Measurements from ENCODE around the gene TTC7B.
A peak's percentile ranks its signal among the peaks of the same experiment; 100 is the strongest.

Gene TTC7B

GRCh38 chr14:90549794-90550641, 266.2 kb downstream of the TTC7B start:
- H3K27ac ChIP-seq = no peak overlapping the region
- no peak overlapping the region for H3K4me3 ChIP-seq

DNA sequence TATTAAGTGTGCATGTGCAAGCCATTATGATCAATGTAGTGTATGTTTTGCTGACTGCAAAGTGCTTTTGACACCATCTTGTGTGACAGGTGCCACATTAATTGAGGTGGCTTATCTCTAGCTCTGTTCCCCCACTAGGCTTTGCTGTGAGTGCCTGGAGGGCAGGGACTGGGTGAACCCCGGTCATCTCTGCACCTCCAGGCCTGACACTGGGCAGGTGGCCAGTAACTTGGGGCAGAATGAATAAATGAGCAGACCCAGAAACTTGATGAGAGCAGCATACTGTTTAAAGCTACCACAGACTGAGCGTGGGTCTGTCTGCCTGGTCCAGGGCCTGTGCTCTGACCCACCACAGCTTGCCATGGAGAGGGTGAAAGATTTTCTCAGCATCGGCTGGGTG, 267.8 kb downstream of the TTC7B start:
- Histone ChIP-seq H3K4me3 (no peak overlapping the region), H3K27ac (no peak overlapping the region)

- Histone ChIP-seq H3K4me3 (no peak overlapping the region), H3K27ac (no peak overlapping the region)
Observed at GRCh38 chr14:90547968-90548367, 268.3 kb downstream of the TTC7B start.

GRCh38 chr14:90547250-90547649, 269.0 kb downstream of the TTC7B start:
- Histone ChIP-seq H3K27ac (no peak overlapping the region), H3K4me3 (no peak overlapping the region)

GRCh38 chr14:90546767-90547166, 269.5 kb downstream of the TTC7B start:
- Histone ChIP-seq H3K27ac (no peak overlapping the region), H3K4me3 (no peak overlapping the region)

- no peak overlapping the region for H3K4me3 ChIP-seq
- peak overlapping the region in 1 of 21 experiments; percentile 5 for H3K27ac ChIP-seq
Observed at GRCh38 chr14:90545966-90546751, 270.1 kb downstream of the TTC7B start.

DNA sequence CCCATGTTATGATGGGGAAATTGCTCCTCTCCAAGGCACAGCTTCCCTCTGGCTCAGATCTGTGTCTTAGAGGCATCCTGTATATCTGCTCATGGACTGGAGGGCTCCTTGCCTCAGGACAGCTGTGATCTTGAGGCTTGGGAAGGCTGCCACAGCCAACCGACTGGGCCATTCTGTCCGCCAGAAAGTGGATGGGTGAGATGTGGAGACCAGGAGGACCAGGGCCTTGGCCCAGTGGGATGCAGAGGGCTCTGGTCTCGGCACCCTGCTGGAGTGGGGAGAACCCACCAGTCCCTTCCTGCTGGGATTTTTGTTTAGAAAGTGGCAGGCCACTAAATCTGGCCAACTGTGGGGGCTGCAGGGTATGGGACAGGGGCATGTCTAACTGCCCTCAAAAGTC, 270.8 kb downstream of the TTC7B start:
- H3K27ac ChIP-seq = peak overlapping the region in 1 of 21 experiments; percentile 5

DNA sequence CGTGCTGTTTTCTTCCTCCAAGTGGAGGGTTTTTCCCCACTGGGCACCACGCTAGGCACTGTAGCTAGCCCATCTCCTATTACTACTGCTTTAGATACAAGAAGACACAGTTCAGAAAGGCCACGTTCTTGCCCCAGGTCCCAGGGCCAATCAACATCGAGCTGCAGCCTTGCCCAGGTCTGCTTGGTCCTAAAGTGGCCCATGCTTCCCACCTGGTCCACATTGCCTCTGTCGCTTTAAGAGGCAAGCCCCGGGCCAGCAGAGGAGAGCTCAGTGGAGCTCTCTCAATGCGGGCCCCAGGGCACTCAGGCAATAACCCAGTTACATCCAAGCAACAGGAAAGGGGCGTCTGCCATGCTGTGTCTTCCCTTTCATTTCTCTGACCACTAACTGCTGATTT, 271.3 kb downstream of the TTC7B start:
- no peak overlapping the region for H3K27ac ChIP-seq
- H3K4me3 ChIP-seq = no peak overlapping the region

More for the DNA sequence above, 270.8 kb downstream of the TTC7B start:
- no peak overlapping the region for H3K4me3 ChIP-seq

GRCh38 chr14:90544566-90544965, 271.7 kb downstream of the TTC7B start:
- no peak overlapping the region for H3K27ac ChIP-seq

GRCh38 chr14:90543876-90544275, 272.4 kb downstream of the TTC7B start:
- no peak overlapping the region for H3K27ac ChIP-seq
- no peak overlapping the region for H3K4me3 ChIP-seq

More at GRCh38 chr14:90544566-90544965, 271.7 kb downstream of the TTC7B start:
- H3K4me3 ChIP-seq = no peak overlapping the region

GRCh38 chr14:90541076-90541634, 275.1 kb downstream of the TTC7B start:
- Histone ChIP-seq H3K4me3 (no peak overlapping the region), H3K27ac (no peak overlapping the region)

DNA sequence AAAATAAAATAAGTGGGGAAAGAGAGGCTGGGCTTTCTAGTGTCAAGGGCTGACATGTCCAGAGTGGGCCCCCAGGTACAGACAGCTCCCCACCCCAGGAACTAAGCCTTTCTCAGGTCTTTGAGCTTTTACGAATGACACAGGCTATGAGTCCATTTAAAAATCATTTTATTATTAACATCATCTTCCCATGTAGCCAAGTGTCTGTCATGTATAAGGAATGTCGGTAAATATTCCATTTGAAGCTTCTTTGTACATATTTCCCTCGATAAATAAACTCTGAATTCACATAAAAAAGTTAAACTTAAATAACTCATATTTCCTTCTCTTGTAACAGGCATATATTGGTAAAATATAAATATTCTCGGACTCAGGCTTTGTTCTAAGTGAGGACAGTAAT, 275.8 kb downstream of the TTC7B start:
- no peak overlapping the region for H3K4me3 ChIP-seq
- H3K27ac ChIP-seq = no peak overlapping the region

- Histone ChIP-seq H3K4me3 (no peak overlapping the region), H3K27ac (no peak overlapping the region)
Observed at GRCh38 chr14:90539996-90540395, 276.2 kb downstream of the TTC7B start.

DNA sequence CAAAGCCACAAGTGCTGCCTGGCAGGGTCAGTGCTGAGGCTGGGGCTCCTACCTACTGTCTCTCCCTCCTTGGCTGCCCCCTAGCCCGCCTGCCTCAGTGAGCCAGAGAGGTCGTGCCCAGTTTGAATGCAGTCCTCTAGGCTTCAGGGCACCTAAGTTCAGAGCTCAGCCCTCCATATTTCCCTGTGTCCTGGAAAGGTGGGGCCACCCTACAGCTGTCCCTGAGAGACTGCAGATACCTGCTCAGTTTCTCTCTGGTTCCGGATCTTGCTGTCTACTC, 276.8 kb downstream of the TTC7B start:
- H3K27ac ChIP-seq = no peak overlapping the region
- H3K4me3 ChIP-seq = no peak overlapping the region

- Histone ChIP-seq H3K4me3 (no peak overlapping the region), H3K27ac (no peak overlapping the region)
Observed at GRCh38 chr14:90538716-90539495, 277.3 kb downstream of the TTC7B start.

- Histone ChIP-seq H3K4me3 (no peak overlapping the region), H3K27ac (no peak overlapping the region)
Observed at GRCh38 chr14:90538095-90538494, 278.1 kb downstream of the TTC7B start.

- Histone ChIP-seq H3K27ac (no peak overlapping the region), H3K4me3 (no peak overlapping the region)
Observed at GRCh38 chr14:90536511-90537191, 279.6 kb downstream of the TTC7B start.

GRCh38 chr14:90536092-90536491, 280.1 kb downstream of the TTC7B start:
- no peak overlapping the region for H3K27ac ChIP-seq
- no peak overlapping the region for H3K4me3 ChIP-seq

DNA sequence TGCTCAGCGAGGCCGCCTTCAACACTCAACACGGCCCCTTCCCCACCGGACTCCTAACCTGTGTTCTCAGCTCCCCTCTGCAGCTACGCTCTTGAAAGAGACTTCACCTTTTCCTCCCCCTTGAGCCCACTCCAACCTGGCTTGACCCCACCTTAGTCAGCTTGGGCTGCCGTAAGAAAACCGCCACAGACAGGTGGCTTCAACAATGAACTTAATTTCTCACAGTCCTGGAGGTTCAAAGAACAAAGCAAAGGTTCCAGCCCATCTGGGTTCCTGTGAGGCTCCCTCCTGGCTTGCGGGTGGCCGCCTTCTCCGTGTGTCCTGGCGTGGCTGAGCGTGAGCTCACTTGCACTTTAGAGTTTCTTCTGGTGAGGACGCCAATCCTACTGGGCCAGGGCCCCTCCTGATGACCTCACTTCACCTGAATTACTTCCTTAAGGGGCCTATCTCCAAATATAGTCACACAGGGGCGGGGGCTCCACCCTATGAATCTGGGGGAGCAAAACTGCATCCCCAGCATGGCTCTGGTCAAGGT, 280.6 kb downstream of the TTC7B start:
- no peak overlapping the region for H3K4me3 ChIP-seq
- no peak overlapping the region for H3K27ac ChIP-seq
